H1 (cell line): ENCODE data around the gene TLK1. TPM values are rescaled to one million over a fixed set of nuclear protein-coding genes. Genes with fewer than 3 reads are reported as not detected.

Experiments
- BCL11A ChIP-seq, 2 experiments: IDR thresholded peaks; one replicate each; pipeline ENCODE4 v1.6.1; 2011; ENCODE audit warnings: low read depth in 2 of 2, low read length in 2 of 2, mild to moderate bottlenecking in 2 of 2
- GABPA ChIP-seq: IDR thresholded peaks from 2 replicates; pipeline ENCODE4 v1.6.1; 2011; ENCODE audit warnings: mild to moderate bottlenecking, low read length, moderate library complexity, borderline replicate concordance; ENCODE audit not compliant: insufficient read depth
- SIN3A ChIP-seq, 2 experiments: IDR thresholded peaks in 1 of 2; conservative IDR thresholded peaks in 1 of 2; 2 replicates each; pipeline ENCODE4 v1.6.1; 2011 to 2012; ENCODE audit warnings: low read length in 2 of 2, improper control_type of control experiment in 1 of 2, low read depth in 1 of 2, mild to moderate bottlenecking in 1 of 2
- YY1 ChIP-seq: IDR thresholded peaks from 2 replicates; pipeline ENCODE4 v1.6.1; 2011; ENCODE audit warnings: low read depth, mild to moderate bottlenecking, low read length
- polyA plus RNA-seq, 7 experiments: library from polyadenylated mRNA; depleted of rRNA in 3 of 7; stranded (reverse) in 5 of 7; unstranded in 2 of 7; fragments of >200 nt in 5 of 7; fragments of 200-250 nt in 2 of 7; gene quantifications; 1 replicate in 5 of 7; 2 replicates in 1 of 7; 4 replicates in 1 of 7; pipeline versions ENCODE4 v1.2.1 to v1.2.3, GENCODE V29; 2011 to 2013; ENCODE audit warnings: missing spikeins in 2 of 7, mixed read lengths in 2 of 7
- total RNA-seq: library from RNA; stranded (reverse); fragmentation: NEBNext Ultra II Directional; extraction: Animal tissue kit (Norgen Biotek cat#: 25700); gene quantifications from 2 replicates; pipeline ENCODE4 v1.2.1, GENCODE V29; 2021

TLK1 gene
- total and polyA plus RNA-seq, 2 of the 8 experiments (the other 6 are each of a cell fraction or from before 2014, with no cell fraction given) = 11.2 to 102 TPM

DNA sequence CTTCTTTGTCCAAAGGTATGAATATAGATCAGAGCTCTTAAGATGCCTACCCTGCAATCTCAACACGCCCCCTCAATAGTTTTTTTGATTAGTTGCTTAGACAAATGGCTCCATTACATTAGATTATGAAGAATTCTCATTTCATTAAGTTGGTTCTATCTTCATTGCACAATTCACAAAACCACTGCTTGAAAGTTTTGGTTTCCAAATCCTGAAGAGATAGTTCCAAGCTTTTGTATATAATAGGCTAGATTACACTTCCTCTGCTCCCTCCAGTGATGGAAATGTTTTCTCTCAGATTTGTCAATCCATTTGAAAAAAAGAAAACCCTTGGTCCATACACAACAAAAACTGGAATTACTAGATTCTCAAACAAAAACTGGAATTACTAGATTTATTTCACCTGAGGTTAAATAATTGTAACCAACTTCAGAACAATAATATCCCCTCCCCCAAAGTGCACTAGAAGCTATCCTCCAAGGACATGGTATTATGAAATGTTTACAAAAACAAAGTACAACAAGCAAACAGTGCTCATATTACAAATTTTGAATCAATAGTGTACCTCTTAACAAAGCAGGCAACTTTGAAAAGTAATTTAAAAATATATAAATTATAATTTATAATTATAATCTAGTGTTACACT, 6.8 kb upstream of the TLK1 start (continued):
- no peak for TF ChIP-seq SIN3A (conservative IDR thresholded peaks at IDR 0.05 in 1 of 2, IDR thresholded peaks at IDR 0.05 in 1 of 2; ENCODE audit: low read depth in 1 of 2, low read length in 2 of 2)
- no peak for TF ChIP-seq BCL11A (IDR thresholded peaks at IDR 0.05; ENCODE audit: low read depth in 2 of 2, low read length in 2 of 2)
- TF ChIP-seq YY1 = no peak
- TF ChIP-seq GABPA = no peak
